ENCODE measurements around the gene QRFP. TPM values are rescaled to one million over a fixed set of nuclear protein-coding genes. Genes with fewer than 3 reads are reported as not detected.

QRFP gene
- total and polyA plus RNA-seq, 4 donors: not detected

GRCh38 chr9:130872912-130873503 is 23.6 kb downstream of the QRFP start:
- peaks cover 0 to 3% of the 10 kb centered on the region in 2 donors for H3K4me1 ChIP-seq (ENCODE audit: control insufficient read depth in 1 of 2, insufficient read depth in 2 of 2, low read length in 2 of 2)
- ATAC-seq (ENCODE audit: low FRiP score) (peak; percentile 81), DNase-seq (peak; percentile 81 to 91)
- 13 to 17% methylated on average over 15 of the region's 15 CpGs for WGBS, 2 donors
- no peaks in the 10 kb centered on the region for H3K27me3 ChIP-seq (ENCODE audit: control insufficient read depth in 1 of 2, insufficient read depth in 2 of 2, low read length in 1 of 2)
- H3K4me3 ChIP-seq (ENCODE audit: low read length in 2 of 2): no peak overlapping the region
- no peaks in the 10 kb centered on the region for H3K9me3 ChIP-seq (ENCODE audit: control insufficient read depth, low read length)
- peak overlapping the region in 1 of 2 donors; percentile 61 for H3K27ac ChIP-seq (ENCODE audit: low read depth in 1 of 2, low read length in 2 of 2)
- intact Hi-C loops (cut with DNase I): loop anchor here in 1 of 2 donors (5.0 kb wide), 1 partner anchor 174 kb away; no protein-coding TSS in a partner anchor
- H3K36me3 ChIP-seq (ENCODE audit: control insufficient read depth in 1 of 2, insufficient read depth in 2 of 2, low read length in 1 of 2): peaks cover 0 to 5% of the 10 kb centered on the region in 2 donors

GRCh38 chr9:130872508-130872907 is 24.1 kb downstream of the QRFP start:
- DNase-seq (peak in 1 of 2 donors; percentile 15), ATAC-seq (ENCODE audit: low FRiP score) (no peak)
- H3K36me3 ChIP-seq (ENCODE audit: control insufficient read depth in 1 of 2, insufficient read depth in 2 of 2, low read length in 1 of 2): peaks cover 0 to 5% of the 10 kb centered on the region in 2 donors
- no peaks in the 10 kb centered on the region for H3K27me3 ChIP-seq (ENCODE audit: control insufficient read depth in 1 of 2, insufficient read depth in 2 of 2, low read length in 1 of 2)
- no peaks in the 10 kb centered on the region for H3K9me3 ChIP-seq (ENCODE audit: control insufficient read depth, low read length)
- 41 to 43% methylated on average over 9 of the region's 9 CpGs for WGBS, 2 donors
- H3K27ac ChIP-seq (ENCODE audit: low read depth in 1 of 2, low read length in 2 of 2): peak overlapping the region in 1 of 2 donors; percentile 61
- H3K4me1 ChIP-seq (ENCODE audit: control insufficient read depth in 1 of 2, insufficient read depth in 2 of 2, low read length in 2 of 2): peaks cover 0 to 3% of the 10 kb centered on the region in 2 donors
- intact Hi-C loops (cut with DNase I): loop anchor here in 1 of 2 donors (5.0 kb wide), 1 partner anchor 175 kb away; no protein-coding TSS in a partner anchor
- H3K4me3 ChIP-seq (ENCODE audit: low read length in 2 of 2): no peak overlapping the region

GRCh38 chr9:130872093-130872492 is 24.5 kb downstream of the QRFP start:
- Histone ChIP-seq H3K4me3 (ENCODE audit: low read length in 2 of 2) (no peak overlapping the region), H3K36me3 (ENCODE audit: control insufficient read depth in 1 of 2, insufficient read depth in 2 of 2, low read length in 1 of 2) (peaks cover 0 to 5% of the 10 kb centered on the region in 2 donors), H3K27ac (ENCODE audit: low read depth in 1 of 2, low read length in 2 of 2) (no peak overlapping the region), H3K27me3 (ENCODE audit: control insufficient read depth in 1 of 2, insufficient read depth in 2 of 2, low read length in 1 of 2) (no peaks in the 10 kb centered on the region), H3K9me3 (ENCODE audit: control insufficient read depth, low read length) (no peaks in the 10 kb centered on the region), H3K4me1 (ENCODE audit: control insufficient read depth in 1 of 2, insufficient read depth in 2 of 2, low read length in 2 of 2) (peaks cover 0 to 3% of the 10 kb centered on the region in 2 donors)
- DNase-seq (peak; percentile 40 to 70), ATAC-seq (ENCODE audit: low FRiP score) (no peak)
- intact Hi-C loops (cut with DNase I): loop anchor here in 1 of 2 donors (5.0 kb wide), 1 partner anchor 175 kb away; no protein-coding TSS in a partner anchor
- WGBS, 2 donors: 81 to 85% methylated on average over 15 of the region's 15 CpGs

- intact Hi-C loops (cut with DNase I): loop anchor here in 1 of 2 donors (5.0 kb wide), 1 partner anchor 176 kb away; no protein-coding TSS in a partner anchor
- Histone ChIP-seq H3K4me3 (ENCODE audit: low read length in 2 of 2) (no peak overlapping the region), H3K9me3 (ENCODE audit: control insufficient read depth, low read length) (no peaks in the 10 kb centered on the region), H3K4me1 (ENCODE audit: control insufficient read depth in 1 of 2, insufficient read depth in 2 of 2, low read length in 2 of 2) (peaks cover 0 to 3% of the 10 kb centered on the region in 2 donors), H3K36me3 (ENCODE audit: control insufficient read depth in 1 of 2, insufficient read depth in 2 of 2, low read length in 1 of 2) (peaks cover 0 to 5% of the 10 kb centered on the region in 2 donors), H3K27ac (ENCODE audit: low read depth in 1 of 2, low read length in 2 of 2) (no peak overlapping the region), H3K27me3 (ENCODE audit: control insufficient read depth in 1 of 2, insufficient read depth in 2 of 2, low read length in 1 of 2) (no peaks in the 10 kb centered on the region)
- no peak for ATAC-seq (ENCODE audit: low FRiP score)
- WGBS, 2 donors: 65 to 69% methylated on average over 10 of the region's 10 CpGs
- DNase-seq: peak; percentile 20 to 42
Observed at GRCh38 chr9:130871395-130872062, 25.1 kb downstream of the QRFP start.

- peak; percentile 16 to 62 for DNase-seq
- Histone ChIP-seq H3K4me1 (ENCODE audit: control insufficient read depth in 1 of 2, insufficient read depth in 2 of 2, low read length in 2 of 2) (peaks cover 0 to 3% of the 10 kb centered on the region in 2 donors), H3K4me3 (ENCODE audit: low read length in 2 of 2) (no peak overlapping the region), H3K27ac (ENCODE audit: low read depth in 1 of 2, low read length in 2 of 2) (no peak overlapping the region), H3K36me3 (ENCODE audit: control insufficient read depth in 1 of 2, insufficient read depth in 2 of 2, low read length in 1 of 2) (peaks cover 2 to 5% of the 10 kb centered on the region in 2 donors), H3K9me3 (ENCODE audit: control insufficient read depth, low read length) (no peaks in the 10 kb centered on the region), H3K27me3 (ENCODE audit: control insufficient read depth in 1 of 2, insufficient read depth in 2 of 2, low read length in 1 of 2) (no peaks in the 10 kb centered on the region)
- intact Hi-C loops (cut with DNase I): loop anchor here in 1 of 2 donors (5.0 kb wide), 1 partner anchor 177 kb away; no protein-coding TSS in a partner anchor
- ATAC-seq (ENCODE audit: low FRiP score): no peak
- WGBS, 2 donors: 72 to 73% methylated on average over 17 of the region's 17 CpGs
Observed at GRCh38 chr9:130870491-130871381, 25.9 kb downstream of the QRFP start.

- Histone ChIP-seq H3K27ac (ENCODE audit: low read depth in 1 of 2, low read length in 2 of 2) (no peak overlapping the region), H3K4me3 (ENCODE audit: low read length in 2 of 2) (no peak overlapping the region), H3K27me3 (ENCODE audit: control insufficient read depth in 1 of 2, insufficient read depth in 2 of 2, low read length in 1 of 2) (no peaks in the 10 kb centered on the region), H3K36me3 (ENCODE audit: control insufficient read depth in 1 of 2, insufficient read depth in 2 of 2, low read length in 1 of 2) (peaks cover 0 to 3% of the 10 kb centered on the region in 2 donors), H3K9me3 (ENCODE audit: control insufficient read depth, low read length) (no peaks in the 10 kb centered on the region), H3K4me1 (ENCODE audit: control insufficient read depth in 1 of 2, insufficient read depth in 2 of 2, low read length in 2 of 2) (peaks cover 0 to 3% of the 10 kb centered on the region in 2 donors)
- ATAC-seq (ENCODE audit: low FRiP score) (no peak), DNase-seq (peak in 1 of 2 donors; percentile 87)
- 65 to 68% methylated on average over 8 of the region's 8 CpGs for WGBS, 2 donors
- intact Hi-C loops (cut with DNase I): loop anchor here in 1 of 2 donors (5.0 kb wide), 1 partner anchor 73 kb away; no protein-coding TSS in a partner anchor
Observed at GRCh38 chr9:130869250-130869649, 27.4 kb downstream of the QRFP start.

- no peaks in the 10 kb centered on the region for H3K9me3 ChIP-seq (ENCODE audit: control insufficient read depth, low read length)
- intact Hi-C loops (cut with DNase I): loop anchor here in 1 of 2 donors (5.0 kb wide), 1 partner anchor 74 kb away; no protein-coding TSS in a partner anchor
- no peak overlapping the region for H3K4me3 ChIP-seq (ENCODE audit: low read length in 2 of 2)
- ATAC-seq (ENCODE audit: low FRiP score) (no peak), DNase-seq (peak in 1 of 2 donors; percentile 15)
- H3K36me3 ChIP-seq (ENCODE audit: control insufficient read depth in 1 of 2, insufficient read depth in 2 of 2, low read length in 1 of 2): peaks cover 0 to 3% of the 10 kb centered on the region in 2 donors
- WGBS, 2 donors: 72 to 77% methylated on average over 3 of the region's 3 CpGs
- peaks cover 0 to 3% of the 10 kb centered on the region in 2 donors for H3K4me1 ChIP-seq (ENCODE audit: control insufficient read depth in 1 of 2, insufficient read depth in 2 of 2, low read length in 2 of 2)
- no peaks in the 10 kb centered on the region for H3K27me3 ChIP-seq (ENCODE audit: control insufficient read depth in 1 of 2, insufficient read depth in 2 of 2, low read length in 1 of 2)
- no peak overlapping the region for H3K27ac ChIP-seq (ENCODE audit: low read depth in 1 of 2, low read length in 2 of 2)
Observed at GRCh38 chr9:130868230-130868629, 28.4 kb downstream of the QRFP start.

GRCh38 chr9:130867556-130867955 is 29.1 kb downstream of the QRFP start:
- peaks cover 0 to 3% of the 10 kb centered on the region in 2 donors for H3K36me3 ChIP-seq (ENCODE audit: control insufficient read depth in 1 of 2, insufficient read depth in 2 of 2, low read length in 1 of 2)
- no peaks in the 10 kb centered on the region for H3K9me3 ChIP-seq (ENCODE audit: control insufficient read depth, low read length)
- ATAC-seq (ENCODE audit: low FRiP score) (no peak), DNase-seq (peak in 1 of 2 donors; percentile 66)
- H3K4me1 ChIP-seq (ENCODE audit: control insufficient read depth in 1 of 2, insufficient read depth in 2 of 2, low read length in 2 of 2): no peaks in the 10 kb centered on the region
- 61 to 64% methylated on average over 9 of the region's 9 CpGs for WGBS, 2 donors
- no peak overlapping the region for H3K4me3 ChIP-seq (ENCODE audit: low read length in 2 of 2)
- no peaks in the 10 kb centered on the region for H3K27me3 ChIP-seq (ENCODE audit: control insufficient read depth in 1 of 2, insufficient read depth in 2 of 2, low read length in 1 of 2)
- intact Hi-C loops (cut with DNase I): loop anchor here (2.0 to 5.0 kb wide), 2 partner anchors 73 to 75 kb away; no protein-coding TSS in a partner anchor
- H3K27ac ChIP-seq (ENCODE audit: low read depth in 1 of 2, low read length in 2 of 2): no peak overlapping the region
